ENCODE results near the gene DCP1B. TPM values are rescaled to one million over a fixed set of nuclear protein-coding genes. Genes with fewer than 3 reads are reported as not detected.

DCP1B gene
- total RNA-seq, 1 donor from 2014 or later = 23.3 TPM

DNA sequence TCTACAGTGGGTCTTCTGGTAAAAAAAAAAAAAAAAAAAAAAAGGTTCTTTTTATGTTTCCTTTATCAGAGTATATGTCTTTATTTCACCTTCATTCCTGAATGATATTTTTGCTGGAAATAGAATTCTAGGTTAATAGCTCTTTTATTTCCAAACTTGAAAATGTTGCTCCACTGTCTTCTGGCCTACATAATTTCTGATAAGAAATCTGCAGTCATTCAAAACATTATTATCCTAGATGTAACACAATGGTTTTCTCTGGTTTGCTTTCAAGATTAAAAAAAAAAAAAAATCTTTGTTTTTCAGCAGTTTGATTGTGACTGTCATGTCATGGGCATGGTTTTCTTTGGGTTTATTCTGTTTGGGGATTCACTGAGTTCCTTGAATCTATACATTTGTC, 19.5 kb downstream of the DCP1B start:
- H3K36me3 ChIP-seq = peaks cover 11 to 32% of the 10 kb centered on the region in 2 donors
- TF ChIP-seq, protein P1, sequence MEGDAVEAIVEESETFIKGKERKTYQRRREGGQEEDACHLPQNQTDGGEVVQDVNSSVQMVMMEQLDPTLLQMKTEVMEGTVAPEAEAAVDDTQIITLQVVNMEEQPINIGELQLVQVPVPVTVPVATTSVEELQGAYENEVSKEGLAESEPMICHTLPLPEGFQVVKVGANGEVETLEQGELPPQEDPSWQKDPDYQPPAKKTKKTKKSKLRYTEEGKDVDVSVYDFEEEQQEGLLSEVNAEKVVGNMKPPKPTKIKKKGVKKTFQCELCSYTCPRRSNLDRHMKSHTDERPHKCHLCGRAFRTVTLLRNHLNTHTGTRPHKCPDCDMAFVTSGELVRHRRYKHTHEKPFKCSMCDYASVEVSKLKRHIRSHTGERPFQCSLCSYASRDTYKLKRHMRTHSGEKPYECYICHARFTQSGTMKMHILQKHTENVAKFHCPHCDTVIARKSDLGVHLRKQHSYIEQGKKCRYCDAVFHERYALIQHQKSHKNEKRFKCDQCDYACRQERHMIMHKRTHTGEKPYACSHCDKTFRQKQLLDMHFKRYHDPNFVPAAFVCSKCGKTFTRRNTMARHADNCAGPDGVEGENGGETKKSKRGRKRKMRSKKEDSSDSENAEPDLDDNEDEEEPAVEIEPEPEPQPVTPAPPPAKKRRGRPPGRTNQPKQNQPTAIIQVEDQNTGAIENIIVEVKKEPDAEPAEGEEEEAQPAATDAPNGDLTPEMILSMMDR (IDR thresholded peaks at IDR 0.05) = no peak
- H3K4me1 ChIP-seq = no peaks in the 10 kb centered on the region
- intact Hi-C loops (cut with DNase I) = no loop called here
- DNase-seq (ENCODE audit: low spot score in 2 of 2) = no peak
- peaks cover 5 to 17% of the 10 kb centered on the region in 2 donors for H3K9me3 ChIP-seq
- no peak overlapping the region for H3K27ac ChIP-seq
- no peak overlapping the region for H3K4me3 ChIP-seq
- no peaks in the 10 kb centered on the region for H3K27me3 ChIP-seq

DNA sequence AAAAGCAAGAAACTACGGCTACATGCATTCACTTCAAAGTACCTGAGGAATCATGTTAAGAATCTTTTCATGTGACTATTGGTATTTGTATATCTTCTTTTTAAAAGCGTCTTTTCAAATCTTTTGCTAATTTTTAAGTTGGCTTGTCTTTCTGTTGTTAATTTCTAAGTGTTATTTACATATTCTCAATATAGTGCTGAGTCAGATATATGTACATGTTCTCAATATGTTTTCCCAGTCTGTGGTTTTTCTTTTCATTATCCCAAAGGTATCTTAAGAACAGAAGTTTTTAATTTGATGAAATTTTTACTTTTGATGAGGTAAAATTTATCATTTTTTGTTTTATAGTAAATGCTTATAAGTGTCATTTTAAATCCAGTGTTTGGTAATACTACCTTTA, 24.0 kb downstream of the DCP1B start:
- intact Hi-C loops (cut with DNase I) = no loop called here
- Histone ChIP-seq H3K4me3 (no peak overlapping the region), H3K9me3 (peaks cover under 1 to 13% of the 10 kb centered on the region in 2 donors), H3K36me3 (peaks cover 0 to 5% of the 10 kb centered on the region in 2 donors), H3K4me1 (peaks cover 0 to 16% of the 10 kb centered on the region in 2 donors), H3K27me3 (no peaks in the 10 kb centered on the region), H3K27ac (no peak overlapping the region)
- TF ChIP-seq, protein P1 (IDR thresholded peaks at IDR 0.05) = no peak
- DNase-seq (ENCODE audit: low spot score in 2 of 2) = no peak

DNA sequence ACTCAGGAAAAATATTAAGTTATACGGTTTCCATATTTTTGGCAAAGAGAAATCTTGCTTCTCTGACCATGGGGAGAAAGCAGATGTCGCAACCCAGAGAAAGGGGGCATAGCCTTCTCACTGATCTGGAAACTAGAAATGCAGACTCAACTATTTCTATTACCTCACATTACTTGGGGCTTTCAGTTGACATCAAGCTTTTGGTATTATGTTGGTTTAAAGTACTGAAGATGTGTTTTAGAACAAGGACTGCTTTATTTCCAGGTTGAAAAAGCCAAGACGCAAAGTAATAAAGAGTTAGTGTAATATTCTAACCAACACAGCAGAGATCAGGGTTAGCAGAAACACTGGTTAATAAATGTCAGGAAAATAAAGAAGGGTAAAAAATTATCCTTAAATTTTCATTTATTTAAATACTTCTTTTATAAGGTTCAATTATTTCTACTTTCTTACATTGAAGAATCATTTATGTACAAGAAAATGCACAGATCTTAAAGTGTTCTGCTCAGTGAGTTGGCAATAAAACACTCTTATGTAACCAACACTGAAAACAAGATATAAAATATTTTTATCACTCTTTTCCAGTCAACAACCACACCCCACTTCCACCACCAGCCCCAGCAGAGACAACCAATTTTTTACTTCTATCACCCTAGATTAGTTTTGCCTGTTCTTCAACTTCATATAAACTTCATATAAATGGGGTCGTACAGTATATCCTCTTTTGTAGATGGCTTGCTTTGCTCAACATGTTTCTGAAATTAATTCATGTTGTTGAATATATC, 26.0 kb downstream of the DCP1B start:
- no peaks in the 10 kb centered on the region for H3K36me3 ChIP-seq
- intact Hi-C loops (cut with DNase I) = loop anchor here (5.0 to 10.0 kb wide), 2 partner anchors 59 to 297 kb away; no protein-coding TSS in a partner anchor
- peak overlapping the region; percentile 87 for H3K27ac ChIP-seq
- H3K4me1 ChIP-seq = peaks cover 3 to 30% of the 10 kb centered on the region in 2 donors
- no peak for DNase-seq (ENCODE audit: low spot score in 2 of 2)
- no peaks in the 10 kb centered on the region for H3K9me3 ChIP-seq
- no peaks in the 10 kb centered on the region for H3K27me3 ChIP-seq
- no peak overlapping the region for H3K4me3 ChIP-seq
- TF ChIP-seq, protein P1 (IDR thresholded peaks at IDR 0.05) = no peak

DNA sequence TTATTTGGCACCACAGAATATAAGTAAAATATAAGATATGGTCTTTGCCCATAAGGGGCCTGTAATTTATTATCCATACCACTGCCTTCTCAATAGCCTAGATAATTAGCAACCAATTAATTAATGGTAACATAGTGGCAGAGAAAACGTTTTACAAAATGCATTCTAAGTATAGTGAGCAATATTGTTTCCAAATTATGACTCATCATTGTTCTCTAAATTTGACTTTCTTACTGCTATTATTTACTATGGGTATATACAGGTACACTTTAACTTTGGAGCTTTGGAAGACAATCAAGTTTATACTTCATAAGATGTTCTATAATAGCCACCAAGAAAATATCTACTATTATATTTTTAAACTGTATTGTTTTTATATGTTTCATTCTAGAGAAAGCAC, 26.7 kb downstream of the DCP1B start:
- Histone ChIP-seq H3K27ac (peak overlapping the region; percentile 87), H3K9me3 (no peaks in the 10 kb centered on the region), H3K27me3 (no peaks in the 10 kb centered on the region), H3K36me3 (no peaks in the 10 kb centered on the region), H3K4me1 (peaks cover 3 to 30% of the 10 kb centered on the region in 2 donors), H3K4me3 (no peak overlapping the region)
- intact Hi-C loops (cut with DNase I) = loop anchor here (5.0 to 10.0 kb wide), 2 partner anchors 60 to 297 kb away; no protein-coding TSS in a partner anchor
- DNase-seq (ENCODE audit: low spot score in 2 of 2) = no peak
- TF ChIP-seq, protein P1 (IDR thresholded peaks at IDR 0.05) = no peak

DNA sequence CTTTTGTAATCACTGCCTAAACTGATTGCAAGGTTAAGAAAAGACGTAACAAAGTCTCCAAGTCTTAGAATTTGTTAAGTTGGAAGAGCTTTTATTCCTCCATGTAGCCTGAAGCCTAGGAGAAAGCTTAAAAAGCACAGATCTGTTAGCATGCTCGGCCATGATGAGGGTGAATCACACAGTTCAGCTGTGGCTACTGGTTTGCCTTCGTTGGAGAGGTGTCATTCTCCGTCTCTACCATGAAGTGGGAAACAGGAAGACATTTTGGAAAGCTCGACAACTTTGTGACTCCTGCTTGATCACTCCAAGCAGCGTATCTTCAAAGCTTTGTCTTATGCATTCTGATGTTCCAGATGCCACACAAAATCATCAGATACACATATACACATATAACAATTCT, 27.1 kb downstream of the DCP1B start:
- Histone ChIP-seq H3K27me3 (no peaks in the 10 kb centered on the region), H3K4me1 (peaks cover 3 to 35% of the 10 kb centered on the region in 2 donors), H3K4me3 (no peak overlapping the region)

More for the DNA sequence above, 27.1 kb downstream of the DCP1B start:
- H3K36me3 ChIP-seq = no peaks in the 10 kb centered on the region
- TF ChIP-seq, protein P1 (IDR thresholded peaks at IDR 0.05) = no peak
- peak overlapping the region; percentile 87 for H3K27ac ChIP-seq
- no peaks in the 10 kb centered on the region for H3K9me3 ChIP-seq
- no peak for DNase-seq (ENCODE audit: low spot score in 2 of 2)
- intact Hi-C loops (cut with DNase I) = loop anchor here (5.0 to 10.0 kb wide), 2 partner anchors 60 to 298 kb away; no protein-coding TSS in a partner anchor

Data from ascending aorta (tissue), 2 donors.